Hepatic stellate cell (primary cell): ENCODE data around the gene VWCE.

Experiments
- DNase-seq: peaks from one replicate; pipeline ENCODE4 v3.0.0; 2011; ENCODE audit warnings: low spot score

The VWCE gene, protein sequence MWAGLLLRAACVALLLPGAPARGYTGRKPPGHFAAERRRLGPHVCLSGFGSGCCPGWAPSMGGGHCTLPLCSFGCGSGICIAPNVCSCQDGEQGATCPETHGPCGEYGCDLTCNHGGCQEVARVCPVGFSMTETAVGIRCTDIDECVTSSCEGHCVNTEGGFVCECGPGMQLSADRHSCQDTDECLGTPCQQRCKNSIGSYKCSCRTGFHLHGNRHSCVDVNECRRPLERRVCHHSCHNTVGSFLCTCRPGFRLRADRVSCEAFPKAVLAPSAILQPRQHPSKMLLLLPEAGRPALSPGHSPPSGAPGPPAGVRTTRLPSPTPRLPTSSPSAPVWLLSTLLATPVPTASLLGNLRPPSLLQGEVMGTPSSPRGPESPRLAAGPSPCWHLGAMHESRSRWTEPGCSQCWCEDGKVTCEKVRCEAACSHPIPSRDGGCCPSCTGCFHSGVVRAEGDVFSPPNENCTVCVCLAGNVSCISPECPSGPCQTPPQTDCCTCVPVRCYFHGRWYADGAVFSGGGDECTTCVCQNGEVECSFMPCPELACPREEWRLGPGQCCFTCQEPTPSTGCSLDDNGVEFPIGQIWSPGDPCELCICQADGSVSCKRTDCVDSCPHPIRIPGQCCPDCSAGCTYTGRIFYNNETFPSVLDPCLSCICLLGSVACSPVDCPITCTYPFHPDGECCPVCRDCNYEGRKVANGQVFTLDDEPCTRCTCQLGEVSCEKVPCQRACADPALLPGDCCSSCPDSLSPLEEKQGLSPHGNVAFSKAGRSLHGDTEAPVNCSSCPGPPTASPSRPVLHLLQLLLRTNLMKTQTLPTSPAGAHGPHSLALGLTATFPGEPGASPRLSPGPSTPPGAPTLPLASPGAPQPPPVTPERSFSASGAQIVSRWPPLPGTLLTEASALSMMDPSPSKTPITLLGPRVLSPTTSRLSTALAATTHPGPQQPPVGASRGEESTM

DNA sequence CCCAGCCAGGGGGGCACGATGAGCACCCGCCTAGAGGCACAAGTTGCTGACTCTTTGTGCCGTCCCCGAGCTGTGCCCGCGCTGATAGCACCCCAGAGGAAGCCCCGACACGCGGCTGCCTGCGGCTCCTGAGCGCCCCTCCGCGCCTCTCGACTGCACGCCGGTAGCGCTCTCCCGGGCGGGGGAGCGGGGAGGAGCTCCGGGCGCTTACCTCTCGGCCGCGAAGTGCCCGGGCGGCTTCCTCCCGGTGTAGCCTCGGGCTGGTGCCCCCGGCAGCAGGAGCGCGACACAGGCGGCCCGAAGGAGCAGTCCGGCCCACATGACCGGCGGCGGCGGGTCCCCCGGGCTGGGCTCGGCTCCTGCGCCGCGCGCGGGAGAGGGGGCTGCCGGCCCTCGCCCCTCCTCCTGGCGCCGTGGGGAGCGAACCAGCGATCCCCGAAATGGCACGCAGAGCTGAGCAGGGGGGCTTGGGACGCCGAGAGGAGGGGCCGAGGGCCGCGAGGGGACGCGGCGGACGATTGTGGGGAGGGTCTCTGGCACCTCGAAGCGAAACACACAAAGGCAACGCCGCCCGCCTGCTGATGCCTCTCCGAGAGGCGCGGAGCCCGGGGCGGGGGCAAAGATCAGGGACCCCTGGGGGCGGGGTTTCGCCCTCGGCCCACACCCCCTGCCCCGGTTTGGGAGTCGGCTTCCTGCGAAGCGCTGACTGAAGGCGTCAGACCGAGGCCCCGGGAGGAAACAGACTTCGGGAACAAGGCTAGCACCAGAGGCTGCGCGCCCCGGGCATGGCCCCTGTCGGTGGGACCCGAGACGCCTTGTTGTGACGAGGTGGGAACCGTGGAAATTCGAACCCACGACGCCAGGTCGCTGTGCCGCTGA lies at the start of gene VWCE:
VWCE (minus strand) TSS at position 600 of the 879 bp plus-strand sequence; CDS start at position 321, 279 bp downstream.
- DNase-seq, result peak; percentile 77

DNA sequence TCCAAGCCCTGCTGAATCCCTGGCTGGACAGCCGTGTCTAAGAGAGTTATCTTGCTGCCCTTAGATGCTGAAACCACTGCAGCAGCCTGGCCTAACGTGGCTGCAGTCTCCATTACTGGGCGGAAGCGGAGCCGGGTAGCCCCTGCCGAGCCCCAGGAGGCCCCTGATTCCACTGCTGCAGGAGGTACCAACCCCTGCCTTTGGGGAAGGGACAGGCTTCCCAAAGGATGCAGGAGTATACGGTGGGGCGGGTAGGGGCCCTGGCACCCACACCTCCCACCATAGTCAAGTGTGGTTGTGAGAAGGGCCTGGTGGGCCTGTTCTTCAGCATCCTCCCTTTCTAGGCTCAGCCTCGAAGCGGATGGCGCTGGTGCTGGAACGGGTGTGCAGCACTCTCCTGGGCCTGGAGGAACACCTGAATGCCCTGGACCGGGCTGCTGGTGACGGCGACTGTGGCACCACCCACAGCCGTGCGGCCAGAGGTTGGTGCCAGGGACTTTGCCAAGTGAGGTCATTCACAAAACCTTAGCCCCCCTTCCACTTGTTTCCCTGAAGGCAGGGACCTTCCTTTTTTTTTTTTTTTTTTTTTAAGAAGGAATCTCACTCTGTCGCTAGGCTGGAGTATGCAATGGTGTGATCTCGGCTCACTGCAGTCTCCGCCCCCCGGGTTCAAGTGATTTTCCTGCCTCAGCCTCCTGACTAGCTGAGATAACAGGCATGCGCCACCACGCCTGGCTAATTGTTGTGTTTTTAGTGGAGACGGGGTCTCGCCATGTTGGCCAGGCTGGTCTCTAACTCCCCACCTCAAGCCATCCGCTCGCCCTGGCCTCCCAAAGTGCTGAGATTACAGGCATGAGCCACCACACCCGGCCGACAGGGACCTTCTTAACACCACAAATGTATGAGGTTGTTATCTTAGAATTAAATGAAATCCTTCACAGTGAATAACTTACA lies 49.0 kb upstream of the VWCE start:
- no peak for DNase-seq

DNA sequence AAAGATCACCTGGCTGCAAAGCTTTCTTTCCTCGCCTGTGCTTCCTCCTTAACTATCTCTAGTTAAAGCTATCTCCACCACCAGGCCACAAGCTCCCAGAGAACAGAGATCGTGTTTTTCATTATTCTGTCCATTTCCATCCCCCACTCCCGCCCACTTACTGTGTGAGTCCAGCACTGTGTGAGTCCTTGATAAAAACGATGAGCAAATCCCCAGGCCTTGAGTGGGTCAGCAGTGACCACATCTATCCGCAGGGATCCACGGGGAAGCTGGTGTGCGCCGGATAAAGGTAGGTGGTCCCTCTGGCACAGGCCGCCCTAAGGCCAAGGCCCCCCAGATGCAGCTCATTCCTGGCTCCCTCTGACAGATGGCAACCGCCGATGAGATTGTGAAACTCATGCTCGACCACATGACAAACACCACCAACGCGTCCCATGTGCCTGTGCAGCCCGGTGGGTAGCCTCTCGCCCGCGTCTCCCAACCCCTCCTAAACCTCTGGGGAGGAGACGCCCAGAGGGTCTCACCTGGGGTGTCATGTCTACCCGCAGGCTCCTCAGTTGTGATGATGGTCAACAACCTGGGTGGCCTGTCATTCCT lies 47.2 kb upstream of the VWCE start:
- no peak for DNase-seq

DNA sequence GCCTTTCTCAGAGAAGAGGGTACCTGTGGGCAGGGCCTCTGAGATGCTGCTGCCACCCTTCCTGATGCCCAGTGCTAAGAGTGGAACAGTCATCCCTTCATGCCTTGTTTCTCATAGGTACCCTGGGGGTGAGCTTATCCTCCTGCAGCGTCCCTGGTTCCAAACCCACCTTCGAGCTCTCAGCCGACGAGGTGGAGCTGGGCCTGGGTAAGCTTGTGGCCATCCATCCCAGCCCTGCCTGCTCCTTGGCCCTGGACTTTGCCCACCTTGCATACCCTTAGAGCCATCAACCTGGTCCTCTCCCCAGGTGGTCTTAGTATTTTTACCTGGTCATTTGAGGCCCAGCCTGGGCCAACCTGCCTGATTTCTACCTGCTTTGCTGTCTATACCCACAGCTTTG lies 46.6 kb upstream of the VWCE start:
- DNase-seq, result no peak

DNA sequence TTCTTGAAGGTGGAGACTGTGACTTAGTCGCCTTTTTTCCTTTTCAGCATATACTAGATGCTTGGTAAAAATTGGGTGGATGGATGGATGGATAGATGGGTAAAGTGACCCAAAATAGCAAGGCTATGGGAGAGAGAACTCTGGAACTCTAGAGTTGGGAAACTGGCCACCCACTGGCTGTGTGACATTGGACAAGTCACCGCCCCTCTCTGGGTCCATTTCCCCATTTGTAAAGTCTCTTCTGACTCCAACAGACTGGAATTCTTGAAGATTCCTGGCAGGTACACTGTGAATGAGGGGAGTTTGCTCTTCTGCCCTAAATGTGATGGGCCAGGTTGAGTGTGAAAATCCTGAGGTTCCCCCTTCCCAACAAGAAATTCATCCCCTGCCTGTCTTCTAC lies 45.9 kb upstream of the VWCE start:
- DNase-seq, result no peak

DNA sequence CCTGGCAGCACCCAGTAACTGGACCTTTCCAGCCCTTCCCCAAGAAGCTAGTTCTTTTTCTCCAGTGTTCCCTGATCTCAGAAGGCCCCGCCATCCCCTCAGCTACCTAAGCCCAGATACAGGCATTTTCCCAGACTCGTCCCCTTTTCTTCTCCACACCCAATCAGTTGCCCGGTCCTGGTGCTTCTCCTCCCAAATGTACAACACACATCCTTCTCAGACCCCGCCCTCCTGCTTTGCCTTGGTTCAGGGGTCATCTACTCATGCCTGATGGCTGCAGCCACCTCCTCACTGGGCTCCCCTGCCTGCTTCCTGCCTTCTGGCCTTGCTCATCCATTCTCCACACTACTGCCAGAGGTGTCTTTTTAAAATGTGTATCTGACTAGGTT lies 44.4 kb upstream of the VWCE start:
- no peak for DNase-seq

DNA sequence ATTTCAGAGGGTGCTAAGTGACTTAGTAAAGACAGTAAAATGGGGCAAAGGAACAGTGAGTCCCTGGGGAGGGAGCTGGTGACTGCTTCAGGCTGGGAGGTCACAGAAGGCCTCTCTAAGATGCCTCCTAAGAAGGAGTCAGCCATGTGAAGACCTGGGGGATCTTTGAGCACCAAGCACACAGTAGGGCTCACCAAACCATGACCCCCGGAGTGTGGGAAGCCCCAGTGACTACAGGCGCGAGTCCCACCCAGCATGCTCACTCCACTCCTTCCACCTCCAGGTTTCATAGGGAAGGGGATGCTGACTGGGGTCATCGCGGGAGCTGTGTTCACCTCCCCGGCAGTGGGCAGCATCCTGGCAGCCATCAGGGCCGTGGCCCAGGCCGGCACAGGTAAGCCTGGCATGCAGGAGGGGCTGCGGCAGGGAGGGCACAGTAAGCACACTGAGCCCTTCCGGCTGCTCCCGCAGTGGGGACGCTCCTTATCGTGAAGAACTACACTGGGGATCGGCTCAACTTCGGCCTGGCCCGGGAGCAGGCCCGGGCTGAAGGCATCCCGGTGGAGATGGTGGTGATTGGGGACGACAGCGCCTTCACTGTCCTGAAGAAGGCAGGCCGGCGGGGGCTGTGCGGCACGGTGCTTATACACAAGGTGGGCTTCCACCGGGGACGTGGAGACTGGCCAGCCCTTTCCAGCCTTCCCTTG lies 43.8 kb upstream of the VWCE start:
- DNase-seq, result no peak

DNA sequence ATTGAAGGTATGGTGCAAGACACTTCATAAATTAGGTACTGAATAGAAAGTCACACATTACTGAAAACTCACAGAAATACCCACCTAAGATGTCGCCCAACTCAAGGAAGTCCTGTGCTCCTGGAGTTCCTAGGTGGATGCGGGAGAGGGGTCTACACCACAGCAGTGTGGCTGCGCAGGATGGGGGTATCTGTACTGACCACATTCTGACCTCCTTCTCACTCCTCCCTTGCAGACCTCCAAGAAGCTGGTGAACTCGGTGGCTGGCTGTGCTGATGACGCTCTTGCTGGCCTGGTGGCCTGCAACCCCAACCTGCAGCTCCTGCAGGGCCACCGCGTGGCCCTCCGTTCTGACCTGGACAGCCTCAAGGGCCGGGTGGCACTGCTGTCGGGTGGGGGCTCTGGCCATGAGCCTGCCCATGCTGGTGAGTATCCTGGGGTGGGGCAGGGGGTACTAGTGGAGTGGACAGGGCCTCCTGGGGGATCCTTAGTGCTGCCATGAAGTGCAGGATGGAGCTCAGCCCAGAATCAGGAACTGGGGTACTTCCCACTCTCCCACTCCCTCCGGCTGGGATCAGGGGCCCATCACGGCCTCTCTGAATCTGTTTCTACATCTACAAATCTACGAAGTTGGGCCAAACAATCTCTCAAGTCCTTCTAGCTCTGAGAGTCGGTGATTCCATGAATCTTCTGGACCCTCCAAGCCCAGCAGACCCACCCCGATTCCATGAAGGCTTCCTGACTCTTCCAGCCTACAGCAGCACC lies 42.8 kb upstream of the VWCE start:
- DNase-seq, result no peak

DNA sequence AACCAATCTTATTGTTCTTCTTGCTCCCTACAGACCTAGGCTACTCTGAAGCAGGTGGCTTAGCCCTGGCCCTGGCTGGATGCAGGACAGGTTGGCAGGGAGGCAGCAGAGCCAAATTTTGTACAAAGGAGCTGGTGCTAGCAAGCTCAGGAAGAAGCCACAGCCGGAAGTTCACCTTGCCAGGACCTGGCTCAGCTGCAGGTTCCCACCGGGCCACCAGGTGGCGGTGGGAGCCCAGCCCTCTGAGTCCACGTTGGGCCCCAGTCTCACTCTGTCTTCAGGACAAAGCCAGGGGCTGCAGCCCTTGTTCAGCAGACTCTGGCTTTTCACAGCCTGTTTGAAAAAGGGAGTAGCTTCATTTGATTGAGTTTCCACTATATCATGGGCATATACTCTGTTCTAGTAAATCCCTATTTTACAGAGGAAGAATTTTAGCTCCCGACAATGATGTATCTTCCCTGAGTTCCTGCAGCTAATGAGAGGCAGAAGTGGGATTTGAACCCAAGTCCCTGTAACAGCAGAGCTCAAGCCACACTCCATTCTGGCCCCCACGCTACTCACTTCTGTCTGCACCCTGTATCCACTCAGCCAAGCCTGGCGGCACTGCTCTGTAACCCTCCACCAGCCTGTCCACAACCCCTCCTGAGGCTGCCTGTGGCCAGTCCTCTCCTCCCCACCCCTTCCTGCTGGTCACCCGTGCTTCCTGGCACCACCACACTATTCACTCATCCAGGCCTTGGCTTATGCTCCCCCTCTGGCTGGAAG lies 41.2 kb upstream of the VWCE start:
- peak; percentile 89 for DNase-seq

DNA sequence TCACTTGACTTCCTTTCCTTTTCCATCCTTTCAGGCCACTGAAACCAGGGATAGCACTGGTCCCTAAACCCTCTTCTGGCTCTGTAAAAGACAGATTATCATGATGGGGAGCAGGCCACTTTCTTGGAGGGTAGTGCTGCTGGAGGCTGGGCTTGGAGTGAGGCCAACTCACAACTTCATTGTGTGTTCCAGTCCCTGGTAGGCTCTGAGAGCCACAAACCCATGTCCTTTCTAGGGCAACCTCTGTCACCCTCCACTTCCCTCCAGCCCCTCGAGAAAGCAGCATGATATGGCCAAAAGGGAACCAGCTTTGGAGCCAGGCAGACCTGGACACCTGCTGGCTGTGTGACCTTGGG lies 40.2 kb upstream of the VWCE start:
- no peak for DNase-seq

DNA sequence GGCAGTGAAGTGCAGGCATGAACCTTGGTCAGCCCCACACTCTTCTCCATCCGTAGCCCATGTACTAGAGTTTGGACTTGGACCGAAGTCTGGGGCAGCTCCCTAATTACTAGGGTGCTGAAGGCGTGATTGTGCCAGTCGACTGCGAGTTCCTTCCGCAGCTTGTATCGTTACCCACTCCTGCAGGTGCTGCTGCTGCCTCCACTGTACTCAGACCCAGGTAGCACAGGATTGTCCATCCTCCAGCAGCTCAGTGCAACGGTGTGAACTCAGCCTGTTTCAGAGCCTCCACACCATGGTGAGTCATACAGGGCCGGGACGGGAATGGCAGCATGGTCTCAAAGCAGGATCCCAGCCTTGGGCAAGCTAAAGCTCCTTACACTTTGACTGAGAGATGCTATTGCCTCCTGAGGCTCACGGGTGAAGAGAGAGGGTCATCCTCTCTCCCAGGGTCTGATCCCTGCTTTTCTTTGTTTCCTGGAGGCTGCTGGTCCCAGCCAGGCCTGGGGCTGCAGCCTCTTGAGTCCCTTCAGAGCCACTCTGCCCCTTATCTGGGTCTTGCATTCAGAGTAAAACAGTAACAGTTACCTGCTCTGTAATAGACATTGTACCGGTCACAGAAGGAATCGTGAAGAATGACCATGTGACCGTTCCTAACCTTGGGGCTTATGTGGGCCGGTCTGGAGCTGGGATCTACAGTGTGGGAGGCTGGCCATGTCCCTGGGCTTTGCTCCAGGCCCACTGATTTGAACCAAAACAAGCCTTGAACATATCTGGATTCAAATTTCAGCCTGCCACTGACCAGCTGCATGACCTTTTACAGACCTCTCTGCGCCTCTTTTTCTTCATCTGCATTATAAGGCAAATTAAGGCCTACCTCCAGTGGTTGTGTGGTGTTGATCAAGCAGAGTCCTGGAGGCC lies 39.6 kb upstream of the VWCE start:
- peak; percentile 42 for DNase-seq

DNA sequence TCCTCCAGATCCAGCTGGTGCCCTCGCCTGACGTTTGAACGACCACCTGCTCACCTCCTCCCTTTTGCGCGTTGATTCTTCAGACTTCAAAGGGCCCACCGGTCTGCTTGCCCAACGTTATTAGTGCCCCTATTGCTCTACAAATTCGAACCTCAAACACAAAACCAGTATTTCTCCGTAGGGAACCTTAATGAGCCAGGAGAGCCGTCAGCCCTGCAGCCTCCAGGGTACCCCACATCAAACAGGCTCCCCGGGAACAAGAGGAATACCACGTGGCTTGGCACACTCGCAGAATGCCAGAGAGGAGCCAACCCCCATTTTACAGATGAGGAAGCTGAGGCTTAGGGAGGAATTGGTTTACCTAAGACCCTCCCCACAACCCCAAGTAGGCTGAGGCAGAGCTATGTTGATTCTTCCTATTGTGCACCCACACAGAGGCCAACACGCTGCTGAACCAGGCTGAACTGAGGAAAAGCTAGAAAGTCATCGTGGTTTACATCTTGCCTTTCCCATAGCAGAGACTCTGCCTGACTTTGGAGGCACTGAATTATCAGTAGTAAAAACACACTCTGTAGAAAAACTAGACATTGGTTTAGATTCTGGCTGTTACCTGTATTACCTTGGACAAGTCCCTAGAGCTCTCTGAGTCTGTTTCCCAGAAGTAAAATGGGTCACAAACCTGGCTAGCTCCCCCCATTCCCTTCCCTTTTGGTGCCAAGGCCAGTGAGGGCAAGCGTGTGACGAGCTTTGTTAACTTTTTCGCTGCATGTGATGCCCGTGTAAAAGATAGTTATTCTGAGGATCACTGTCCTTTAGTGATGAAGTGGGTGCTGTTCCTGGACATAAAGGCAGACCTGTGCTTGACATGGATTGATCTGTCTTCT lies 38.7 kb upstream of the VWCE start:
- no peak for DNase-seq

DNA sequence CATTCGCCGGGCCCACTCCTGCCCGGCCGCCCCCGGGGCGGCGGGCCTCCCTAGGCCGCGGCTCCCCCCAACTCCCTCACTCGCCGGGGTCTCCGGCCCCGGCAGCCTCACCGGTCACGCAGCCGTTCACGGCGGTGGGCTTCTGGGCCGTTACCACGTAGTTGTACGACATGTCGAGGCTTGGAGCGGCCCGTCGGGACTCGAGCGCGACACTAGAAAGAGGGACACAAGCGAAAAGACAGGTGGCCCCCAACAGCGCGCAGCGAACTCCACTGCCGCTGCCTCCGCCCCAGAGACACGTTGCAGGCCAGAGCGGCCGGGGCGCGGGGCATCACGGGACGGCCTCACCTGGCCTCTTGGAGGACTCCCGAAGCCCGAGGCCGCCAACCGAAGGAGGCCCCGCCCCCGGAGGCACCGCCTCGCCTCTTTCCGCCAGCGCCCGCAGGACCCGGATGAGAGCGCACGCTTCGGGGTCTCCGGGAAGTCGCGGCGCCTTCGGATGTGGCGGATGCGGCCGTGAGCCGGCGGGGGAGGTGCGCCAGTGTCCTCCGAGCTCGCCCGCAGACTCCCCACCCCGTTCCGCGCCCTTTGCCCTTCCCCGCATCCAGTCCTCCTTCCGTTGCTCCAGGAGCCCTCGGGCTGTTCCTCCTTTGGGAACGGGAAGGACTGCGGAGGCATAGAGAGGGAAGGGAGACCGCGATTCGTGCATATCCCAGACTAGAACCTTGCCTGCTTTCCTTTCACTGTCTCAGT lies 37.9 kb upstream of the VWCE start, which contains the start of the genes DDB1 and TKFC:
DDB1 (minus strand) TSS at position 309 of the 753 bp plus-strand sequence; CDS start at position 172, 137 bp downstream.
TKFC (plus strand) TSS at position 432 of the 753 bp plus-strand sequence. CDS start 1,501 bp downstream, outside the sequence.
- peak; percentile 94 for DNase-seq

DNA sequence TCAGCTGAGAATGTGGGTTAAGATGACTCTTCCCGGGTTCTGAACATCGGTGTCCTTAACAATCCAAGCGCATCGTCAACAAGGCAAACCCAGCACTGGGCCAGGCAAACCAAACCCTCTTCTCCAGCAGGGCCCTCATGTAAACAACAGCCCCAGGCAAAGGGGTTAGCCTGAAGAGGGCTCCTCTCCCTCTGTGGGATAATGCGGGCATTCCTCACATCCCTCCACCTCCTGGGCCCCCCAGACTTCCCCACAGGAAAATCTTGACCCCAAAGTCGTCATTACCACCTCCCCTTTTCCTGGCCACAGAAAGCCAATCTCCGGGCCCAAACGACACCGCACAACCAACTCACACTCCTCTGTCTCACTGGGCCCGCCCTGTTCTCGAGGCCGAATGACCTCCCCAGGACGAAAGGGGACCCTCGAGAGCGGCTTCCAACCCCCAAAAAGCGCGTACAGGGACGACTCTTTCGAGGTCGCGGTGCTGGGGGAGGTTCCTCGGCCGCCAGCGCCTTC lies 37.2 kb upstream of the VWCE start:
- DNase-seq, result peak; percentile 71

DNA sequence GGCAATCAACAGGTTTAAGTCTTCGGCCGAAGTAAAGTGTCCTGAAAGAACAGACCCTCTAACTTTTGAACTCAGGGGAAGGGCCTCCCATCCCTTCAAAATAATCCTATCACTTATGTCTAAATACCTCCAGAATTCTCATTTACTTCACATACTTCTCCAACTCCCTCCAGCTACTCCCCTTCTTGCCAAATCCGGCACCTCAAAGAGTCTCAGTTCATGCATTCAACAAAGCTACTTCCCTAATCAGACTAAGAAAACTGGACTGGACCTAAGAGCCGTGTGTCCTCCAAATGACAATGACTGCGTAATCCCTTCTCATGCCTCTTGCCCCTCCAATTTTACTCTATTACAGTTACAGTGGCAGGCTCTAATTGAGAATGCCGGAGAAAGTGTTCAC lies 36.5 kb upstream of the VWCE start:
- no peak for DNase-seq
